GM12878 (cell line): ENCODE measurements around the gene ERCC1. TPM values are rescaled to one million over a fixed set of nuclear protein-coding genes. Genes with fewer than 3 reads are reported as not detected.

ENCODE experiments used
- ASH2L ChIP-seq: fragments of 300-600, 200-600 bp; sonication (generic); IDR thresholded peaks from 2 replicates; pipeline ENCODE4 v1.6.1; 2017; ENCODE audit warnings: low read depth, mild to moderate bottlenecking, borderline replicate concordance
- BACH1 ChIP-seq: fragments of 450-650 bp; IDR thresholded peaks from 2 replicates; pipeline ENCODE4 v1.6.1; 2017; ENCODE audit warnings: mild to moderate bottlenecking, borderline replicate concordance
- CEBPB ChIP-seq, 2 experiments: fragments of 150-350 bp in 1 of 2; IDR thresholded peaks; 2 replicates each; pipeline ENCODE4 v1.6.1; 2012 to 2014; ENCODE audit warnings: low read depth in 2 of 2, low read length in 2 of 2, borderline replicate concordance in 1 of 2, inconsistent platforms in 1 of 2
- CEBPZ ChIP-seq: fragments of 150-350 bp; IDR thresholded peaks from 2 replicates; pipeline ENCODE4 v1.6.1; 2016; ENCODE audit warnings: low read depth, low read length
- DPF2 ChIP-seq: fragments of 450-650 bp; IDR thresholded peaks from 2 replicates; pipeline ENCODE4 v1.6.1; 2017; ENCODE audit warnings: mild to moderate bottlenecking
- E2F8 ChIP-seq: fragments of 450-650 bp; IDR thresholded peaks from 2 replicates; pipeline ENCODE4 v1.6.1; 2018; ENCODE audit warnings: mild to moderate bottlenecking, low read depth, moderate library complexity; ENCODE audit not compliant: partially characterized antibody
- EED ChIP-seq: sonication (generic); IDR thresholded peaks from 2 replicates; pipeline ENCODE4 v1.6.1; 2016; ENCODE audit warnings: antibody characterized with exemption, low read depth
- HSF1 ChIP-seq: fragments of 150-350 bp; IDR thresholded peaks from 2 replicates; pipeline ENCODE4 v1.6.1; 2014; ENCODE audit warnings: mild to moderate bottlenecking, low read depth, low read length
- KAT2A ChIP-seq: conservative IDR thresholded peaks from 2 replicates; pipeline ENCODE4 v1.6.1; 2011; ENCODE audit warnings: low read depth, low read length; ENCODE audit not compliant: control insufficient read depth
- MYB ChIP-seq: fragments of 150-350 bp; IDR thresholded peaks from 2 replicates; pipeline ENCODE4 v1.6.1; 2014; ENCODE audit warnings: mild to moderate bottlenecking, low read depth, low read length, borderline replicate concordance
- NR2C1 ChIP-seq: fragments of 450-650 bp; IDR thresholded peaks from 2 replicates; pipeline ENCODE4 v1.6.1; 2017; ENCODE audit warnings: antibody characterized with exemption, mild to moderate bottlenecking, moderate library complexity
- SKIL ChIP-seq: fragments of 450-650 bp; IDR thresholded peaks from 2 replicates; pipeline ENCODE4 v1.6.1; 2017; ENCODE audit warnings: mild to moderate bottlenecking, low read depth, inconsistent platforms; ENCODE audit not compliant: poor library complexity, severe bottlenecking
- TARDBP ChIP-seq: IDR thresholded peaks from 2 replicates; pipeline ENCODE4 v1.6.1; 2016; ENCODE audit warnings: borderline replicate concordance
- TBL1XR1 ChIP-seq: IDR thresholded peaks from 2 replicates; pipeline ENCODE4 v1.6.1; 2012; ENCODE audit warnings: low read depth, low read length, improper control_type of control experiment
- ZNF217 ChIP-seq: fragments of 450-650 bp; IDR thresholded peaks from 2 replicates; pipeline ENCODE4 v1.6.1; 2017; ENCODE audit warnings: antibody characterized with exemption, mild to moderate bottlenecking
- polyA plus RNA-seq, 11 experiments: library from polyadenylated mRNA; depleted of rRNA in 4 of 11; unstranded in 6 of 11; stranded (reverse) in 5 of 11; fragments of >200 nt; fragmentation: Nextera tagmentation in 4 of 11; fragmentation: Illumina TruSeq in 1 of 11; extraction: Ambion mirVana in 4 of 11; extraction: Trizol in 1 of 11; gene quantifications; 1 replicate in 1 of 11; 2 replicates in 10 of 11; pipeline versions ENCODE4 v1.2.1 to v1.2.3, GENCODE V29; 2011 to 2016; ENCODE audit warnings: inconsistent platforms in 2 of 11, missing spikeins in 2 of 11, low read depth in 1 of 11
- total RNA-seq, 4 experiments: library from RNA; depleted of rRNA in 3 of 4; stranded (reverse); fragments of >200 nt in 3 of 4; fragmentation: Illumina TruSeq in 1 of 4; extraction: Trizol in 1 of 4; gene quantifications; 2 replicates each; pipeline versions ENCODE4 v1.2.1 to v1.2.3, GENCODE V29; 2013 to 2021

The ERCC1 gene
- total and polyA plus RNA-seq, 10 of the 15 experiments (the other 5 are each of a cell fraction or from before 2014, with no cell fraction given), result 14.7 to 104 (median 61.1) TPM

- no peak for TF ChIP-seq CEBPZ
- TF ChIP-seq TARDBP, result peak; percentile 83
- peak; percentile 8; the same call in 1 of the 2 replicates for TF ChIP-seq EED
- TF ChIP-seq TBL1XR1, result no peak
- TF ChIP-seq SKIL, result peak; percentile 95
- TF ChIP-seq CEBPB (IDR thresholded peaks at IDR 0.05; ENCODE audit: borderline replicate concordance in 1 of 2, low read depth in 2 of 2, low read length in 2 of 2), result no peak
- no peak for TF ChIP-seq E2F8
- no peak for TF ChIP-seq ZNF217
- no peak for TF ChIP-seq MYB
- no peak for TF ChIP-seq KAT2A
- TF ChIP-seq HSF1, result no peak
- peak; percentile 90 for TF ChIP-seq BACH1
- no peak for TF ChIP-seq ASH2L
- peak; percentile 87 for TF ChIP-seq NR2C1
- peak; percentile 51; the same call in 1 of the 2 replicates for TF ChIP-seq DPF2
These were observed 18.1 kb downstream of the ERCC1 start (continued) for GRCh38 chr19:45405435-45406225.
